H9 (cell line): ENCODE data around the gene SURF4. TPM values are rescaled to one million over a fixed set of nuclear protein-coding genes. Genes with fewer than 3 reads are reported as not detected.

ENCODE experiments used
- DNase-seq: peaks from one replicate; pipeline ENCODE4 v3.0.0-alpha.2; 2017
- H2AFZ ChIP-seq: one replicate; pipeline ENCODE4 v1.6.1; 2013; ENCODE audit warnings: mild to moderate bottlenecking, low read length, control low read depth, moderate library complexity
- H2AK5ac ChIP-seq: 2 replicates; pipeline ENCODE4 v1.6.1; 2013; ENCODE audit warnings: low read length, control low read depth, mixed read lengths; ENCODE audit not compliant: insufficient read length
- H2BK120ac ChIP-seq: one replicate; pipeline ENCODE4 v1.6.1; 2013; ENCODE audit warnings: low read depth, mild to moderate bottlenecking, low read length, control low read depth, inconsistent platforms; ENCODE audit not compliant: poor library complexity, severe bottlenecking
- H2BK12ac ChIP-seq: 2 replicates; pipeline ENCODE4 v1.6.1; 2013; ENCODE audit warnings: low read length, control low read depth, mixed read lengths, low read depth; ENCODE audit not compliant: insufficient read length
- H2BK15ac ChIP-seq: 2 replicates; pipeline ENCODE4 v1.6.1; 2013; ENCODE audit warnings: low read depth, low read length, control low read depth
- H2BK20ac ChIP-seq: one replicate; pipeline ENCODE4 v1.6.1; 2013; ENCODE audit warnings: low read depth, mild to moderate bottlenecking, low read length, control low read depth, inconsistent platforms; ENCODE audit not compliant: poor library complexity, severe bottlenecking
- H2BK5ac ChIP-seq: 2 replicates; pipeline ENCODE4 v1.6.1; 2013; ENCODE audit warnings: low read length, control low read depth, mixed read lengths; ENCODE audit not compliant: insufficient read length
- H3K14ac ChIP-seq: 2 replicates; pipeline ENCODE4 v1.6.1; 2013; ENCODE audit warnings: low read length, control low read depth; ENCODE audit not compliant: insufficient read depth
- H3K18ac ChIP-seq: 2 replicates; pipeline ENCODE4 v1.6.1; 2013; ENCODE audit warnings: low read depth, mild to moderate bottlenecking, mixed read lengths, low read length, control low read depth; ENCODE audit not compliant: insufficient read length
- H3K23ac ChIP-seq: 2 replicates; pipeline ENCODE4 v1.6.1; 2013; ENCODE audit warnings: low read length, control low read depth, mixed read lengths, low read depth; ENCODE audit not compliant: insufficient read length
- H3K23me2 ChIP-seq: 2 replicates; pipeline ENCODE4 v1.6.1; 2013; ENCODE audit warnings: low read depth, mild to moderate bottlenecking, mixed read lengths, low read length, control low read depth; ENCODE audit not compliant: insufficient read length, poor library complexity, severe bottlenecking
- H3K27ac ChIP-seq: 2 replicates; pipeline ENCODE4 v1.5.1; 2013; ENCODE audit warnings: low read length, control low read depth, mixed read lengths, low read depth; ENCODE audit not compliant: insufficient read length
- H3K27me3 ChIP-seq: 2 replicates; pipeline ENCODE4 v1.6.1; 2013; ENCODE audit warnings: low read length, control low read depth, inconsistent platforms; ENCODE audit not compliant: insufficient read depth
- H3K4ac ChIP-seq: 2 replicates; pipeline ENCODE4 v1.6.1; 2013; ENCODE audit warnings: low read depth, mild to moderate bottlenecking, control low read depth, inconsistent platforms, low read length, moderate library complexity
- H3K4me1 ChIP-seq: 2 replicates; pipeline ENCODE4 v1.6.1; 2013; ENCODE audit warnings: low read length, control low read depth, inconsistent platforms; ENCODE audit not compliant: insufficient read depth
- H3K4me2 ChIP-seq: 2 replicates; pipeline ENCODE4 v1.6.1; 2013; ENCODE audit warnings: low read length, control low read depth, mixed read lengths; ENCODE audit not compliant: insufficient read length, insufficient read depth
- H3K56ac ChIP-seq: 2 replicates; pipeline ENCODE4 v1.6.1; 2013; ENCODE audit warnings: low read depth, mild to moderate bottlenecking, mixed read lengths, low read length, control low read depth; ENCODE audit not compliant: insufficient read length
- H3K79me1 ChIP-seq: 2 replicates; pipeline ENCODE4 v1.6.1; 2013; ENCODE audit warnings: low read depth, mild to moderate bottlenecking, moderate library complexity, low read length, control low read depth, inconsistent platforms; ENCODE audit not compliant: insufficient read depth, poor library complexity, severe bottlenecking
- H3K79me2 ChIP-seq: 2 replicates; pipeline ENCODE4 v1.6.1; 2013; ENCODE audit warnings: low read length, control low read depth, inconsistent platforms; ENCODE audit not compliant: insufficient read depth
- H3K9ac ChIP-seq: 2 replicates; pipeline ENCODE4 v1.6.1; 2013; ENCODE audit warnings: low read length, control low read depth, mixed read lengths; ENCODE audit not compliant: insufficient read length; ENCODE audit errors: extremely low read depth
- H3K9me3 ChIP-seq: one replicate; pipeline ENCODE4 v1.6.1; 2013; ENCODE audit warnings: low read depth, low read length, inconsistent platforms; ENCODE audit not compliant: control insufficient read depth
- H3T11ph ChIP-seq: one replicate; pipeline ENCODE4 v1.6.1; 2013; ENCODE audit warnings: mild to moderate bottlenecking, low read length, control low read depth, inconsistent platforms
- H4K20me1 ChIP-seq: one replicate; pipeline ENCODE4 v1.6.1; 2013; ENCODE audit not compliant: control insufficient read depth, insufficient read length, insufficient read depth
- H4K5ac ChIP-seq: 2 replicates; pipeline ENCODE4 v1.6.1; 2013; ENCODE audit warnings: low read depth, mild to moderate bottlenecking, mixed read lengths, low read length, control low read depth; ENCODE audit not compliant: insufficient read length
- H4K8ac ChIP-seq: replicated peaks from 2 replicates; pipeline ENCODE4 v1.6.1; 2013; ENCODE audit warnings: low read length, control low read depth, mixed read lengths, low read depth; ENCODE audit not compliant: insufficient read length
- H4K91ac ChIP-seq: 2 replicates; pipeline ENCODE4 v1.6.1; 2013; ENCODE audit warnings: low read depth, mild to moderate bottlenecking, moderate library complexity, mixed read lengths, low read length, control low read depth; ENCODE audit not compliant: insufficient read length
- H3K27ac Mint-ChIP-seq, 3 experiments: 2 replicates in 2 of 3; 3 replicates in 1 of 3; pipeline ENCODE4 v1.8.0; 2020 to 2021; ENCODE audit warnings: mixed read lengths in 3 of 3, mild to moderate bottlenecking in 1 of 3, moderate library complexity in 1 of 3
- H3K27me3 Mint-ChIP-seq: 2 replicates; pipeline ENCODE4 v1.8.0; 2021; ENCODE audit warnings: low read depth, mild to moderate bottlenecking, moderate library complexity, mixed read lengths
- H3K36me3 Mint-ChIP-seq, 3 experiments: 2 replicates in 2 of 3; 3 replicates in 1 of 3; pipeline ENCODE4 v1.8.0; 2020 to 2021; ENCODE audit warnings: low read depth in 3 of 3, mixed read lengths in 3 of 3; ENCODE audit not compliant: insufficient read depth in 1 of 3
- H3K4me1 Mint-ChIP-seq, 2 experiments: 2 replicates each; pipeline ENCODE4 v1.8.0; 2020; ENCODE audit warnings: mixed read lengths in 2 of 2
- H3K4me3 Mint-ChIP-seq, 2 experiments: 2 replicates in 1 of 2; 3 replicates in 1 of 2; pipeline ENCODE4 v1.8.0; 2020 to 2021; ENCODE audit warnings: mild to moderate bottlenecking in 2 of 2, mixed read lengths in 2 of 2, moderate library complexity in 1 of 2
- H3K9me3 Mint-ChIP-seq, 2 experiments: 2 replicates in 1 of 2; 3 replicates in 1 of 2; pipeline ENCODE4 v1.8.0; 2020; ENCODE audit warnings: mild to moderate bottlenecking in 2 of 2, mixed read lengths in 2 of 2, moderate library complexity in 1 of 2
- WGBS: extraction: QIAGEN DNeasy Blood & Tissue Kit; methylation state at CpG from one replicate; pipeline ENCODE4 v1.1.7; 2013; ENCODE audit warnings: missing lambda C conversion rate, low lambda C conversion rate, mixed read lengths; ENCODE audit not compliant: insufficient read length; ENCODE audit errors: extremely low coverage; 5-methylcytosine and 5-hydroxymethylcytosine counted together
- total RNA-seq: library from RNA; stranded (reverse); gene quantifications from 2 replicates; pipeline ENCODE4 v1.2.1, GENCODE V29; 2021
- TF ChIP-seq, protein P1 (sequence below): fragments of 200-600 bp; sonication (generic); conservative IDR thresholded peaks from 3 replicates; pipeline ENCODE4 v1.8.0; 2021; ENCODE audit warnings: antibody characterized with exemption, mild to moderate bottlenecking

Gene SURF4
- total RNA-seq, 1 experiment from 2014 or later: 146 TPM

DNA sequence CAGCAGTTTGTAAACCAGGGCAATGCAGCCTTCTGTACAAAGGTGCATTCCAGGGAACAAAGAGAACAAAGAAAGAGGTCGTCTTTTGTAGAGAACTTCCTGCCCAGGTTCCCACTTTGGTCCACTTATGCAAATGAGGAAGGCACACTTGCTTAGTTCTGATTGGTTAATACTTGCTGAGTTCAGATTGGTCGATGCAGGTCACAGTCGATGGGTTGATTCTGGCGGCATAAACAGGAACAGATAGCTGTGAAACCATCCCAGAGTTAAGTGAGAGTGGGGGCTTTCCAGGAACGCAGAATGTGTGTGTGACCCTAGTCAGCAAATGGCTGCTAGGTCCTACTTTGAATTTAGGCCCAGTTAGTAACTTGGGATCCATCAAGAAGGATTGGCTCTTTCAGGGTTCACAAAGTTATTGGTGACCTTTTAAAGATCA, 44.5 kb upstream of the SURF4 start:
- H3K4me3 Mint-ChIP-seq: no peak overlapping the region; a peak in 1 of 5 replicates
- Histone ChIP-seq H3K27me3 (no peaks in the 10 kb centered on the region), H3K18ac (no peak overlapping the region), H3K79me2 (peaks cover 4% of the 10 kb centered on the region; the same call in 1 of the 2 replicates), H2BK15ac (no peak overlapping the region), H3K56ac (no peak overlapping the region), H3K79me1 (peaks cover 6% of the 10 kb centered on the region), H2AK5ac (no peak overlapping the region), H3K4me2 (no peak overlapping the region), H3K9ac (no peak overlapping the region), H2BK5ac (no peak overlapping the region), H3K23ac (no peak overlapping the region), H2AFZ (no peak overlapping the region), H3K4ac (no peak overlapping the region), H2BK12ac (no peak overlapping the region), H4K5ac (no peak overlapping the region), H3T11ph (no peak overlapping the region), H3K27ac (no peak overlapping the region), H4K91ac (no peak overlapping the region), H3K23me2 (peaks cover 7% of the 10 kb centered on the region), H2BK120ac (no peak overlapping the region), H3K14ac (no peak overlapping the region), H2BK20ac (no peak overlapping the region), H4K20me1 (no peaks in the 10 kb centered on the region), H4K8ac (no peak overlapping the region), H3K9me3 (no peaks in the 10 kb centered on the region), H3K4me1 (peaks cover 5% of the 10 kb centered on the region; the same call in 1 of the 2 replicates)
- WGBS: no CpG with 5 or more reads among the region's 5 CpGs
- H3K27me3 Mint-ChIP-seq: no peaks in the 10 kb centered on the region; the same call in 1 of the 2 replicates
- peaks cover 27 to 41% of the 10 kb centered on the region in 2 experiments for H3K4me1 Mint-ChIP-seq
- DNase-seq: no peak
- no peak overlapping the region; a peak in 1 of 7 replicates for H3K27ac Mint-ChIP-seq
- TF ChIP-seq, protein P1, sequence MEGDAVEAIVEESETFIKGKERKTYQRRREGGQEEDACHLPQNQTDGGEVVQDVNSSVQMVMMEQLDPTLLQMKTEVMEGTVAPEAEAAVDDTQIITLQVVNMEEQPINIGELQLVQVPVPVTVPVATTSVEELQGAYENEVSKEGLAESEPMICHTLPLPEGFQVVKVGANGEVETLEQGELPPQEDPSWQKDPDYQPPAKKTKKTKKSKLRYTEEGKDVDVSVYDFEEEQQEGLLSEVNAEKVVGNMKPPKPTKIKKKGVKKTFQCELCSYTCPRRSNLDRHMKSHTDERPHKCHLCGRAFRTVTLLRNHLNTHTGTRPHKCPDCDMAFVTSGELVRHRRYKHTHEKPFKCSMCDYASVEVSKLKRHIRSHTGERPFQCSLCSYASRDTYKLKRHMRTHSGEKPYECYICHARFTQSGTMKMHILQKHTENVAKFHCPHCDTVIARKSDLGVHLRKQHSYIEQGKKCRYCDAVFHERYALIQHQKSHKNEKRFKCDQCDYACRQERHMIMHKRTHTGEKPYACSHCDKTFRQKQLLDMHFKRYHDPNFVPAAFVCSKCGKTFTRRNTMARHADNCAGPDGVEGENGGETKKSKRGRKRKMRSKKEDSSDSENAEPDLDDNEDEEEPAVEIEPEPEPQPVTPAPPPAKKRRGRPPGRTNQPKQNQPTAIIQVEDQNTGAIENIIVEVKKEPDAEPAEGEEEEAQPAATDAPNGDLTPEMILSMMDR: no peak
- peaks cover 7 to 15% (median 9%) of the 10 kb centered on the region in 3 experiments; a peak in 4 of 7 replicates for H3K36me3 Mint-ChIP-seq
- peaks cover 2 to 3% of the 10 kb centered on the region in 2 experiments; a peak in 3 of 5 replicates for H3K9me3 Mint-ChIP-seq
